HCT116 (cell line): Measurements from ENCODE around the gene TLR9. TPM values are rescaled to one million over a fixed set of nuclear protein-coding genes. Genes with fewer than 3 reads are reported as not detected.

Experiments
- ATAC-seq: fragments of 200-7000 bp; cut with Tn5 transposase; 2 replicates; pipeline ENCODE4 v1.9.1; 2020; ENCODE audit warnings: mild to moderate bottlenecking, moderate library complexity
- BruUV-seq: library from RNA; stranded (reverse); fragments of 400-500 nt; replicated peaks from 2 replicates; lab custom pipeline; 2021; lab: Mats Ljungman, UMichigan
- CTCF ChIA-PET: fragments of 300-600 bp; sonication (Branson Sonifier 250); formaldehyde crosslinking; loops from one replicate; lab custom pipeline; 2021; ENCODE audit warnings: antibody characterized with exemption; lab: Charles Lee
- POLR2A ChIA-PET: fragments of 300-600, 350-600 bp; sonication (Branson Sonifier 250); formaldehyde crosslinking; loops from one replicate; lab custom pipeline; 2021; ENCODE audit warnings: antibody characterized with exemption; lab: Charles Lee
- RAD21 ChIA-PET, 2 experiments: fragments of 300-600 bp; sonication (Branson Sonifier 250); formaldehyde crosslinking; loops; one replicate each; lab custom pipeline; 2023; ENCODE audit warnings: low total read pairs in 2 of 2; ENCODE audit not compliant: uncharacterized antibody in 2 of 2, unreplicated experiment in 2 of 2, low non-redundant PET in 1 of 2; lab: Charles Lee
- DNase-seq: peaks from one replicate; pipeline ENCODE4 v3.0.0-alpha.2; 2010; ENCODE audit warnings: low read depth, low spot score
- H2AFZ ChIP-seq: fragments of 200-600 bp; shearing (Covaris generic), sonication (generic); 2 replicates; pipeline ENCODE4 v1.6.1; 2017; ENCODE audit warnings: low read depth, mixed run types, mixed read lengths, antibody characterized with exemption, low read length; ENCODE audit not compliant: poor library complexity, severe bottlenecking
- H3K27ac ChIP-seq: 2 replicates; pipeline ENCODE4 v1.5.1; 2012; ENCODE audit warnings: low read depth, low read length
- H3K27me3 ChIP-seq: fragments of 200-600 bp; sonication (generic); 2 replicates; pipeline ENCODE4 v1.6.1; 2016; ENCODE audit warnings: mixed run types, low read length, mixed read lengths; ENCODE audit not compliant: insufficient read depth
- H3K36me3 ChIP-seq, 2 experiments: fragments of 200-500 bp in 1 of 2; fragments of 200-600 bp in 1 of 2; sonication (Bioruptor generic) in 1 of 2; sonication (generic) in 1 of 2; 2 replicates each; pipeline versions ENCODE4 v1.5.1 to v1.6.1; 2014 to 2016; ENCODE audit warnings: low read length in 2 of 2, inconsistent platforms in 1 of 2, mixed read lengths in 1 of 2, mixed run types in 1 of 2; ENCODE audit not compliant: insufficient read depth in 2 of 2, control insufficient read depth in 1 of 2
- H3K4me1 ChIP-seq, 2 experiments: fragments of 200-600 bp in 1 of 2; sonication (generic) in 1 of 2; 2 replicates each; pipeline versions ENCODE4 v1.5.1 to v1.6.1; 2012 to 2017; ENCODE audit warnings: low read length in 2 of 2, inconsistent platforms in 1 of 2, mild to moderate bottlenecking in 1 of 2, mixed read lengths in 1 of 2, mixed run types in 1 of 2, moderate library complexity in 1 of 2; ENCODE audit not compliant: insufficient read depth in 2 of 2, control insufficient read depth in 1 of 2
- H3K4me2 ChIP-seq: fragments of 200-600 bp; sonication (generic); 2 replicates; pipeline ENCODE4 v1.6.1; 2017; ENCODE audit warnings: mixed run types, low read length, mixed read lengths
- H3K4me3 ChIP-seq, 2 experiments: fragments of 200-600 bp in 1 of 2; sonication (generic) in 1 of 2; replicated peaks in 1 of 2; 2 replicates each; pipeline ENCODE4 v1.5.1; 2011 to 2016; ENCODE audit warnings: low read length in 2 of 2, control low read depth in 1 of 2, low read depth in 1 of 2, mild to moderate bottlenecking in 1 of 2, mixed read lengths in 1 of 2, mixed run types in 1 of 2
- H3K79me2 ChIP-seq: fragments of 200-600 bp; sonication (generic); 2 replicates; pipeline ENCODE4 v1.6.1; 2017; ENCODE audit warnings: mild to moderate bottlenecking, mixed run types, low read length, moderate library complexity, mixed read lengths; ENCODE audit not compliant: insufficient read depth
- H3K9ac ChIP-seq: fragments of 200-600 bp; sonication (generic); 2 replicates; pipeline ENCODE4 v1.6.1; 2016; ENCODE audit warnings: low read length, mixed read lengths
- H3K9me2 ChIP-seq: fragments of 200-600 bp; sonication (generic), shearing (Covaris generic); 2 replicates; pipeline ENCODE4 v1.6.1; 2017; ENCODE audit warnings: mixed run types, mild to moderate bottlenecking, moderate library complexity; ENCODE audit not compliant: insufficient read depth
- H3K9me3 ChIP-seq, 2 experiments: fragments of 200-500 bp in 1 of 2; fragments of 200-600 bp in 1 of 2; sonication (Bioruptor generic) in 1 of 2; sonication (generic) in 1 of 2; 2 replicates each; pipeline ENCODE4 v1.6.1; 2014 to 2017; ENCODE audit warnings: low read length in 2 of 2, mixed read lengths in 2 of 2, inconsistent platforms in 1 of 2, low read depth in 1 of 2, mild to moderate bottlenecking in 1 of 2, mixed run types in 1 of 2, moderate library complexity in 1 of 2; ENCODE audit not compliant: control insufficient read depth in 1 of 2, insufficient read depth in 1 of 2
- H4K20me1 ChIP-seq: fragments of 200-600 bp; sonication (generic), shearing (Covaris generic); 2 replicates; pipeline ENCODE4 v1.6.1; 2017; ENCODE audit warnings: mixed run types, mild to moderate bottlenecking, moderate library complexity; ENCODE audit not compliant: insufficient read depth
- CEBPB ChIP-seq: IDR thresholded peaks from 2 replicates; pipeline ENCODE4 v1.6.1; 2012; ENCODE audit warnings: low read depth
- EGR1 ChIP-seq: IDR thresholded peaks from 2 replicates; pipeline ENCODE4 v1.6.1; 2012; ENCODE audit warnings: low read depth
- ELF1 ChIP-seq: IDR thresholded peaks from 2 replicates; pipeline ENCODE4 v1.6.1; 2012; ENCODE audit warnings: low read depth, borderline replicate concordance
- EZH2phosphoT487 ChIP-seq: fragments of 200-600 bp; IDR thresholded peaks from 2 replicates; pipeline ENCODE4 v1.6.1; 2018; ENCODE audit warnings: antibody characterized with exemption, borderline replicate concordance
- FOSL1 ChIP-seq: IDR thresholded peaks from 2 replicates; pipeline ENCODE4 v1.6.1; 2012; ENCODE audit warnings: low read depth
- JUND ChIP-seq: IDR thresholded peaks from 2 replicates; pipeline ENCODE4 v1.6.1; 2012
- MAX ChIP-seq: IDR thresholded peaks from 2 replicates; pipeline ENCODE4 v1.6.1; 2012
- POLR2A ChIP-seq: IDR thresholded peaks from 2 replicates; pipeline ENCODE4 v1.7.0; 2011; ENCODE audit warnings: borderline replicate concordance; ENCODE audit not compliant: insufficient read depth, insufficient read length; ENCODE audit errors: extremely low read depth
- SP1 ChIP-seq: IDR thresholded peaks from 2 replicates; pipeline ENCODE4 v1.6.1; 2012; ENCODE audit warnings: low read depth
- ZBTB33 ChIP-seq: IDR thresholded peaks from 2 replicates; pipeline ENCODE4 v1.6.1; 2011; ENCODE audit warnings: mild to moderate bottlenecking, low read length, moderate library complexity; ENCODE audit not compliant: insufficient replicate concordance; ENCODE audit errors: extremely low read depth
- ZFX ChIP-seq: fragments of 450-650 bp; IDR thresholded peaks from 2 replicates; pipeline ENCODE4 v1.6.1; 2017
- ZNF274 ChIP-seq: fragments of 200-500 bp; sonication (Bioruptor generic); IDR thresholded peaks from 2 replicates; pipeline ENCODE4 v1.6.1; 2014; ENCODE audit warnings: mild to moderate bottlenecking, low read depth, low read length, inconsistent platforms
- intact Hi-C: fragments of 100-400 bp; cut with micrococcal nuclease; formaldehyde crosslinking; loops from 2 replicates; pipeline ENCODE4 v1.10.0; 2022
- total RNA-seq: library from RNA; stranded (reverse); gene quantifications from one replicate; pipeline ENCODE4 v1.2.1, GENCODE V29; 2021; ENCODE audit not compliant: unreplicated experiment
- TF ChIP-seq, protein P1 (sequence below): IDR thresholded peaks from 2 replicates; pipeline ENCODE4 v1.6.1; 2012

Gene TLR9
- total RNA-seq, 1 experiment from 2014 or later = 0.15 TPM

DNA sequence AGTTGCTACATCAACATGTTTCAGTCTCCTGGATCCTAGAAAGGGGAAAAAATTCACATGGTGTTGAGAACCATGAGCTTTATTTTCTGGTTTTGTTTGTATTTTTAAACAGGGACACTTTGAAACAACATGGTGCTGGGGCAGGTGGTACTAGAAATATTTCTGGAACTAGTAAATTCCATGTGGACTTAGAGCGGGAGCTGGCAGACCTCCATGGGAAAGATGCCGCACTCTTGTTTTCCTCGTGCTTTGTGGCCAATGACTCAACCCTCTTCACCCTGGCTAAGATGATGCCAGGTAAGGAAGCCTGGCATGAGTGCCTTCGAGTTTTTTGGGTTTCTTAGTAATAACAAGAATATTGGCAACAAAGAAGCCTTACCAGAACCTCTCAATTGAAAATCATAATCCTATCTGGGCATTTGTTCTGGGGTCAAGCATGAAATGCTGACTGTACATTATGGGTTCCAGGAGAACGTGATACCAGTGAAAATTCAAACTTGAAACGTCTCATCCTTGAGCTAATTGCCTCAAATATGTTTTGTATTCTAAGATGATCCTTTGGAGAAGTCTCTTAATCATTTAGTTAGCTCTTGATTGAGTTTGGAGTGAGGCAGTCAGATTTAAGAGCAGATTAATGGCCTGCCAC, 19.6 kb downstream of the TLR9 start:
- Histone ChIP-seq H3K9me2 (no peaks in the 10 kb centered on the region), H3K9ac (no peak overlapping the region)
- POLR2A ChIA-PET = interaction anchor here (1.3 to 2.4 kb wide), 2 partner anchors 8 to 11 kb away, joined by 3 to 7 read pairs; no protein-coding TSS in a partner anchor
- TF ChIP-seq ZFX (no peak), ELF1 (no peak), CEBPB (no peak), POLR2A (no peak), FOSL1 (no peak)
- TF ChIP-seq, protein P1, sequence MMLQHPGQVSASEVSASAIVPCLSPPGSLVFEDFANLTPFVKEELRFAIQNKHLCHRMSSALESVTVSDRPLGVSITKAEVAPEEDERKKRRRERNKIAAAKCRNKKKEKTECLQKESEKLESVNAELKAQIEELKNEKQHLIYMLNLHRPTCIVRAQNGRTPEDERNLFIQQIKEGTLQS = no peak
- TF ChIP-seq, all 23 proteins: peak for 0
- no peaks in the 10 kb centered on the region for H3K4me1 ChIP-seq
- H3K36me3 ChIP-seq = peaks cover 75 to 81% of the 10 kb centered on the region in 2 experiments
- DNase-seq (no peak), ATAC-seq (no peak)
- RAD21 ChIA-PET = no interaction called here
- H3K9me3 ChIP-seq = no peaks in the 10 kb centered on the region
- intact Hi-C loops = no loop called here
- H3K27me3 ChIP-seq = no peaks in the 10 kb centered on the region
- no peak overlapping the region for H2AFZ ChIP-seq
- no peaks in the 10 kb centered on the region; the same call in 1 of the 2 replicates for H3K79me2 ChIP-seq
- H4K20me1 ChIP-seq = no peaks in the 10 kb centered on the region
- BruUV-seq = no TSS peak
- no peak overlapping the region for H3K4me2 ChIP-seq
- CTCF ChIA-PET = interaction anchor here (1.0 to 1.2 kb wide), 2 partner anchors 15 to 134 kb away, joined by 3 read pairs; no protein-coding TSS in a partner anchor
- no peak overlapping the region for H3K4me3 ChIP-seq
- H3K27ac ChIP-seq = no peak overlapping the region

DNA sequence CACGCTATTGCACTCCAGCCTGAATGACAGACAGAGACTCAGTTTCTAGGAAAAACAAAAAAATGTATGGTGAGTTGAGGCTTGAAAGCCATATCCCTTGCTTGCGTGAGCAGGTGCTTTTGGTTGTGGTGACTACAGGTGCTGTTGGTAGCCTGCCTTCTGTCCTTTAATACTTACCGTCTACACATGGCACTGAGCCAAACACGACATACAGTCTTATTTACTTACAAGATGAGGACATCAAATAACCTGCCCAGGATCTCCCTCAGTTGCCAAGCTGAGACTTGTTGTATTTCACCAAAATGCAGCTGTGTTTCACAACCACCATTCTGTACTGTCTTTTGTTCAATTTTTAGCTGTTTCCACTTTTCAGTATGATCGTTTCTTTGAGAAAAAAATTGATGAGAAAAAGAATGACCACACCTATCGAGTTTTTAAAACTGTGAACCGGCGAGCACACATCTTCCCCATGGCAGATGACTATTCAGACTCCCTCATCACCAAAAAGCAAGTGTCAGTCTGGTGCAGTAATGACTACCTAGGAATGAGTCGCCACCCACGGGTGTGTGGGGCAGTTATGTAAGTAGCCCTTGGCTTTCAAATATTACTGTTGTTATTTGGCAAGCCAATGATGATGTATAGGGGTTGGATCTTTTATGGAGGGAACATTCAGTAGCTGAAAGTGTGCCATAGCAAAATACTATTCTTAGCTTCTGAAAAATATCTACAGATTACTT, 20.9 kb downstream of the TLR9 start:
- H3K9me2 ChIP-seq = no peaks in the 10 kb centered on the region
- H3K27me3 ChIP-seq = no peaks in the 10 kb centered on the region
- peaks cover 11% of the 10 kb centered on the region for H3K79me2 ChIP-seq
- CTCF ChIA-PET = interaction anchor here (1.0 kb wide), 1 partner anchor 27 kb away, joined by 4 read pairs; no protein-coding TSS in a partner anchor
- no TSS peak for BruUV-seq
- H3K27ac ChIP-seq = no peak overlapping the region
- H3K36me3 ChIP-seq = peaks cover 69 to 73% of the 10 kb centered on the region in 2 experiments
- RAD21 ChIA-PET = no interaction called here
- no peak overlapping the region for H3K9ac ChIP-seq
- H3K4me3 ChIP-seq = no peak overlapping the region
- no peak for DNase-seq
- intact Hi-C loops = no loop called here
- H3K4me2 ChIP-seq = no peak overlapping the region
- no peaks in the 10 kb centered on the region for H4K20me1 ChIP-seq
- H2AFZ ChIP-seq = no peak overlapping the region
- no peak for ATAC-seq
- no peaks in the 10 kb centered on the region for H3K9me3 ChIP-seq
- H3K4me1 ChIP-seq = 0 out of 4 replicates have a peak, but pooled peaks cover 0 to under 1% of the 10 kb centered on the region in 2 experiments
- POLR2A ChIA-PET = interaction anchor here (0.9 to 2.4 kb wide), 3 partner anchors 7 to 48 kb away, joined by 3 to 7 read pairs (median 3); no protein-coding TSS in a partner anchor
- TF ChIP-seq ZFX (no peak), ZBTB33 (no peak), MAX (no peak), SP1 (no peak), EZH2phosphoT487 (no peak), ELF1 (no peak), ZNF274 (no peak), CEBPB (no peak), JUND (no peak), EGR1 (no peak)
